Stimulated activated CD8-positive, alpha-beta memory T cell treated with anti-CD3 and anti-CD28 coated beads, Interleukin-15, amount 100 ng/mL, for 48 hours (primary cell): ENCODE data around the gene KIAA1755.
A peak's percentile ranks its signal among the peaks of the same experiment; 100 is the strongest.

Source experiments
- DNase-seq, 2 donors: peaks; one replicate each; pipeline ENCODE4 v3.0.0-alpha.2; 2020; ENCODE audit warnings: low read depth in 2 of 2

KIAA1755 gene

DNA sequence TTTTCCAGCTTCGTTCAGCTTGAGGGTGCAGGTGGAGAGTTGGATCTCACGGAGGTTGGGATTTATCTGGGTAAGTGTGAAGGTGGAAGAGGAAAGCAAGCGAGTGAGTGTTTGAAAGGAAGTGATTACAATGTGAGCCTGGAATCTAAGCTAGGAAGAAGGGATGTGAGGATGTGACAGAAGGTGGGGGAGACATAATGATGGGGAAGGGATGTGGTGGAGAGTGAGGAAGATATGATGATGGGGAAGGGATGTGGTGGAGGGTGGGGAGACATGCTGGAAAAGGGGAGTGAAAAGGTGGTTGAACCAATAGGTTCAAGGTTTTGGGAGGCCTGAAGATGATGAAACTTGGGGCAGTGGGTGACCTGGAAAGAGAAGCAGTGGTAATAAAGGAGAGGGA is 23.2 kb downstream of the KIAA1755 start:
- no peak for DNase-seq

GRCh38 chr20:38231531-38232121 is 28.9 kb downstream of the KIAA1755 start:
- no peak for DNase-seq

- no peak for DNase-seq
Measured at GRCh38 chr20:38230957-38231526, 29.5 kb downstream of the KIAA1755 start.

- no peak for DNase-seq
Measured at GRCh38 chr20:38230253-38230551, 30.3 kb downstream of the KIAA1755 start.

- DNase-seq = no peak
Measured at GRCh38 chr20:38229376-38230252, 30.9 kb downstream of the KIAA1755 start.

GRCh38 chr20:38228436-38228835 is 32.1 kb downstream of the KIAA1755 start:
- DNase-seq = no peak

- no peak for DNase-seq
Measured at GRCh38 chr20:38227420-38228360, 32.8 kb downstream of the KIAA1755 start.

DNA sequence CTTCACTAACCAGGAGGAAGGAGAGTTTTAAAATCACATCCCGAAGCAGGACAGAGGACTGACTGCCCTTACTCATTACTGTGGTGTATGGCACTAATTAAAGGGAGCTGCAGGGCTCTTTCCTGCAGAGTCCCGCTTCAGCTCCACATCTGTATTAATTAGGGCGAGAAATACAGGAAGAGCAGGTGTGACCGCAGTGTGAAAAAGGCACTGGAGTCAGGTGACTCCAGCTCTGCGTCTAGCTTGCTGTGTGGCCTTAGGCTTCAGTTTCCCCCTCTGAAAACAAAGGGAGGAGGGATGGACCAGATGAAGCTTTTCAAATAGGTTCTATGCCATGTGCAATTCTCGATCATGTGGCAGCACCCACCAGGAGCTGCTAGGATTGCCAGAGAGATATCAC is 34.0 kb downstream of the KIAA1755 start:
- DNase-seq = no peak

- DNase-seq = no peak
Measured at GRCh38 chr20:38225900-38226263, 34.7 kb downstream of the KIAA1755 start.

GRCh38 chr20:38225240-38225899 is 35.2 kb downstream of the KIAA1755 start:
- DNase-seq = no peak

GRCh38 chr20:38224531-38224930 is 36.0 kb downstream of the KIAA1755 start:
- no peak for DNase-seq

GRCh38 chr20:38223743-38224100 is 36.8 kb downstream of the KIAA1755 start:
- DNase-seq = no peak

DNA sequence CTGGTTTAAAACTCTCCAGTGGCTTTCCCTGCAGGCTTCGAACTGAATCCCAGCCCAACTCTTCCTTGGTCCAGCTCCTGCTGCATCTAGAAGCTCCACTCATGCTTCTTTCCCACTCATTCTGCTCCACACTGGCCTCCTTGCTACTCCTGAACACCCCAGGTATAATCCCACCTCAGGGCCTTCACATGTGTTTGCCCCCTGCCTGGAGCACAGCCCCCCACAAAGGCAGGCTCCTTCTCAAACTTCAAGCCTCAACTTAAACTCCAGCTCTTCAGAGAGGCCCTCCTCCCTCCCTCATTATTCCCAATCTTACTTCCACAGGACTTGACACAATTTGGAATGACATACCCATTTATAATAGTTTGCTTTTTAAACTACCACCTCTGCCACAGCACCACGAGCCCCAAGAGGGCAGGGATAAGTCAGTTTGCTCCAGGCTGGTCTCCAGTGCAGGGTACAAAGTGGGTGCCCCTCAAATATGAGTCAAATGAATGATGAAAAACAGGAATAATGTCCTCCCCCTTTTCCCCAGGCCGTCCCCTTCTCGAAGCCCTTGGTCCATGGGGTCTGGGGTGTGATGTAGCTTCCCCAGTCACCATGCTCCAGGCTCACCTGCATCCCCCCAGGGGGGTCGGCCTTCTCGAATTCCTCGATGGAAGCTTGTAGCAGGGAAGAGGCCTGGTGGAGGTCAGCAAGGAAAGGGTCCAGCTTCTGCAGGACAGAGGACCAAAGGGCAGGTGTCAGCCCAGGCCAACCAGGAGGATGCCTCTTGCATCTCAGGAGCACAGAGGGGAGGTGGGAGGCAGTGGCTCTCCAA is 37.4 kb downstream of the KIAA1755 start:
- no peak for DNase-seq

DNA sequence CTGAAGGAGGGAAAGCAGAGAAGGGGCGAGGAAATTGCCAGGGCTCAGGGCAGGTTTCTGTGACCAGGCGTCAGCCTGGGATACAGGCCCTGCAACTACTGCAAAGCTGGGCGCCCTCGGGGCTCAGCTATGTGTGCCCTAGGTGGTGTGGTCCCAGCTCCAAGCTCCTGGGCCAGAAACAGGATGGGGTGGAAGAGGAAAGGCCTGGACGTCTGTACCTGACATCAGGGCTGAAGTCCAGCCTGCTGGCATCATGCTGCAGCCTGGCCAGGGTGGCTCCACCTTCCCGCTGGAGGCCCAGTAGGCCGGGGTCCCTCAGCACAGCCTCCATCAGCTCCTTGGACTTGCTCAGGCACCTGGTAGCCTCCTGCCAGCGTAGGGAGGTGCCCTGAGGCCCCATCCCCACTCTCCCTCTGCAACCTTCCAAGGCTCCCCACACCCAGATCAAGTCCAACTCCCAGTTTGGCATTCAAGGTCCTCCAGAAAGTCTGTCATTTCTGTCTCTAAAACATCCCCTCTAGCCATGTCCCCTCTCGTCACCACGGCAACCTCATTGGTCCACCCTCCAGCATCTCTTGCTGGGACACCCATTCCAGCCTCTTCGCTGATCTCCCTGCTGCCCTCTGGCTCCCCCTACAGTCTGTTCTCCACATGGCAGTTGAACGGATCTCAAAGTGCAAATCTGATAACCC is 38.2 kb downstream of the KIAA1755 start:
- peak; percentile 13 to 30 for DNase-seq

GRCh38 chr20:38221119-38221589 is 39.4 kb downstream of the KIAA1755 start:
- DNase-seq = peak; percentile 43 to 44

DNA sequence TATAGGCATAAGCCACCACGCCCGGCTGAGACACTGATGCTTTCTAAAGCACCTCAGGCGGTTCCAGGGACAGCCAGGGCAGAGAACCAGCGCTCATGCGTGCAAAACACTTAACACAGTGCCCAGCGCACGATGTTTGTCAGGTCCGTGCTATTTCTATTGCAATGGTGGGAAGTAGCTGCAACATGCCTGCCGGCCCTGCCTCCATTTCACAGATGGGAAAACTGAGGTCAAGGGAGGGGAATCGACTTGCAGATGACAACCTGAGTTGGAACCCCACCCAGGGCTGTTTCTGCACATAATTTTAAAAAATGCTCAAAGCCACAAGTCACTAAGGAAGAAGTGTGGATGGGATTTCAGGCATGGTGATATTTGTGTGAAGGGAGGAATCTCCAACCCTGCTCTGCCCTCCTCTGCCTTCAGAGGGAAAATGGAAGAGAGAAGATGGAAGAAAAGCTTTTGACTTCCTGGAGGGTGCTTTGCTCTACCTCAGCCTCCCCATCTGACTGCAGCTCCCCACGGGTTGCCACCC is 39.9 kb downstream of the KIAA1755 start:
- no peak for DNase-seq

GRCh38 chr20:38219006-38219950 is 41.3 kb downstream of the KIAA1755 start:
- DNase-seq = no peak

DNA sequence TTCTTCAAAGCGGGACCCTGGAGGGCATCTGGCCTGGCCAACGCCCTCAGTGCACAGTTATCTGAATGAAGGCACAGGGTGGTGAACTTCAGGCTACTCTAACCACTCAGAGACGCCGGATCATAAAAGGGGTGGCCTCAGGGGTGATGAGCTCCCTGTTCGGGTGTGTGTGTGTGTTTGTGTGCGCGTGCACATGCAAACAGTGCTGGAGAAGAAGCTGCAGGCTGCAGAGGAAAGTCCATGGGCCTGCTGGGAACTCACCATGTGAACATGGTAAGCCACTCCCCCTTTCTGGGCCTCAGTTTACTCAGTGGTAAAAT is 42.0 kb downstream of the KIAA1755 start:
- no peak for DNase-seq
